Hair follicular keratinocyte (primary cell): Measurements from ENCODE around the gene GTPBP3. TPM values are rescaled to one million over a fixed set of nuclear protein-coding genes. Genes with fewer than 3 reads are reported as not detected.

ENCODE experiments used
- total RNA-seq: library from RNA; depleted of rRNA; stranded (reverse); fragments of >200 nt; gene quantifications from 2 replicates; pipeline ENCODE4 v1.2.3, GENCODE V29; 2015

Gene GTPBP3
- 22.2 and 32.7 TPM in 2 replicates for total RNA-seq

GRCh38 chr19:17336872-17337674 lies at the start of gene GTPBP3:
TSS of gene GTPBP3 (plus strand) at chr19:17337553. CDS start at chr19:17337612, 59 bp downstream.

DNA sequence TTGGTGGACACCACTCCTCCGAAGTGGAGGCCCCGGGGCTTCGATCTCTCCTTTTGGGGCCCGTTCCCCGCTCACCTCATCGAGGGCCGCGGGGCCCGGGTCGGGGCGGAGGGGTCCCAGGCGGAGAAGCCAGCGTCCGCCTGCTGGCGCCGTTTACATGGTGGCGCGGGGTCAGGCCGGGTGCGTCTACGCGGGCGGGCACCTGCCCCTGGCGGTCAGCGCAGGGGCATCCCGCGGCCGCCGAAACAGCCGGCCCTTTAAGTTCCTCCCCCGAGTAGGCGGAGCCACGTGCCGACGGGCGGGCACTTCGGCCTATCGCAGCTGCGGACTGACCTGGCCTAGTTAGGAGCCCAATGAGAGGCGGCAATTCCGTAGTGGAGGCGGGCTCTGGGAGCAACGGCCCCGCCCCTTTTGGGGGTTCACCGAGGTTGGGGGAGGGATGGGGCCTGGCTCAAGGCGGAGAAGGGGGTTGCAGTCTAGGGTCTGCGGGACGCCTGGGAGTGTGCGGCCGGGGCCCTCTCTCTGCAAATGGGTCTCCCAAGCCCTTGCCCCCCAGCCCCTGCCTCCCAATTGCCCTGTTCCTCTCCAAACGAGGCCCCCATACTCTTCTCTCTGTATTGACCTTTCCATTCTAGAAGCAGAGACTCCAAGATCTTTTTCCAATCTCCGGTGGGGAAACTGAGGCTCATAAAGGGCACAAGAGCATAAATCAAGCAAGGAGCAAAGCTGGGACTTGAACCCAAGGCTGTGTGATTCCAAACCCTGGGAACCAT lies 34.0 kb upstream of the GTPBP3 start, which contains the start of gene ABHD8:
Gene ABHD8 (minus strand): TSS at position 259 of the 773 bp plus-strand sequence. CDS start 1,809 bp downstream, outside the sequence.

DNA sequence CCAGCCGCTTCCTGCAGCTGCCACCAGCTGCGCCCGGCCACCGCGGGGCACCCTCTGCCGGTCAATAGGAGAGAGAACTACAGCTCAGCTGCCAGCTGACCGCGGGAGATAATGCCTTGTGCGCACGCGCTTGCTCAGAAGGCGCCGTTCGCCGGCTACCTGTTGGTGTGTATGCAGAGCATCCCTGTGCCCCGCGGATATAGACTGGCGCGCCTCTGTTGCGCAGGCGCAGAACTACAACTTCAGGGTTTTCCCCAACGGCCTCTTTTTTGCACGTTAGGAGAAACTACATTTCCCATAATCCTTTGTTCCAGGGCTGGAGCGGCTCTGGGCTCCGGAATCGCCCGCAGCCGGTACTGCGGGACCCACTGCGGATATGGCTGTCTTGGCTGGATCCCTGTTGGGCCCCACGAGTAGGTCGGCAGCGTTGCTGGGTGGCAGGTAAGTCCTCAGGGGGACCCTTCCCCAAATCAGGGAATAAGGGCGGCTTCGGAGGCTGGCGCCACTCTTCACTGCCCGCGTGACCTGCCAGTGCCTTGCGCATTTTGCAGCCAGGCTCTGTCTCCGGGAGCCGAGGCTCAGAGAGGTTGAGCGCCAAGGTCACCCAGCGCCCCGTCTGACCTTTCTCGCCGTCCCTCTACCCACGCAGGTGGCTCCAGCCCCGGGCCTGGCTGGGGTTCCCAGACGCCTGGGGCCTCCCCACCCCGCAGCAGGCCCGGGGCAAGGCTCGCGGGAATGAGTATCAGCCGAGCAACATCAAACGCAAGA lies 31.7 kb upstream of the GTPBP3 start, which contains the start of gene MRPL34:
Gene MRPL34 (plus strand): TSS at position 356 of the 768 bp plus-strand sequence. CDS start 21 bp downstream, at position 377.

DNA sequence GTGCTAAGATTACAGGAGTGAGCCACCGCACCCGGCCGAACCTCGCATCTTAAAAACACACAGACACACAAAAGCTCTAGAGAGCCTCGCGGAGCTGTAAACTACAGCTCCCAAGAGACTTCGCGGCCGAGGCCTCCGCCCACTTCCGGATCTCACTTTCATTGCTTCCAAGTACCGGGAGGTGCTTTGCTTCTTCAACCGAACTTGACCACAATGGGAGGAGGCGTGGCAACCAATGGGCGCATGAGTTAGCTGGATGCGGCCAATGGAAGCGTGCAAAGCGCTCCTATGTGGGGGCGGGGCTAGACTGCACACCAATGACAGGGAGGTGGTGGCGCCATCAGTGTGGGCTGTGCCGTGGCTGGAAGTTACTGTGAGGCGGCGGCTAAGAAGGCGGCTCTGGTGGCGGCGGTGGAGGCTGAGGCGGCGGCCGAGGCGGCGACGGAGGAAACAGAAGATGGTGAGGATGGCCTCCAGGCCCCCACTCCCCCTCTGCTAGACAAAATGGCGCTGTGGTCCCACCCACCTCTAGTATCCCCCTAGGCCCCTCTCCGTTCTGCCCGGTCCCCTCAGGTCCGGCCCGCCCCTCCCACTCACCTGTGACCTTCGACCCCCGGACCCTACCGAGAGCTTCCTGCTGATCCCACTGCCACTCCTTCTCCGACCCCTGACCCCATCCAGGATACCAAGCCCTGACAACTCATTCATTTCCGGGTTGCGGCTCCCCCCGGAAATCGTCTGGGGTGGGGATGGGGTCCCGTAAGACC lies 28.0 kb upstream of the GTPBP3 start, which contains the start of gene DDA1:
Gene DDA1 (plus strand): TSS at position 366 of the 767 bp plus-strand sequence. CDS start 92 bp downstream, at position 458.

DNA sequence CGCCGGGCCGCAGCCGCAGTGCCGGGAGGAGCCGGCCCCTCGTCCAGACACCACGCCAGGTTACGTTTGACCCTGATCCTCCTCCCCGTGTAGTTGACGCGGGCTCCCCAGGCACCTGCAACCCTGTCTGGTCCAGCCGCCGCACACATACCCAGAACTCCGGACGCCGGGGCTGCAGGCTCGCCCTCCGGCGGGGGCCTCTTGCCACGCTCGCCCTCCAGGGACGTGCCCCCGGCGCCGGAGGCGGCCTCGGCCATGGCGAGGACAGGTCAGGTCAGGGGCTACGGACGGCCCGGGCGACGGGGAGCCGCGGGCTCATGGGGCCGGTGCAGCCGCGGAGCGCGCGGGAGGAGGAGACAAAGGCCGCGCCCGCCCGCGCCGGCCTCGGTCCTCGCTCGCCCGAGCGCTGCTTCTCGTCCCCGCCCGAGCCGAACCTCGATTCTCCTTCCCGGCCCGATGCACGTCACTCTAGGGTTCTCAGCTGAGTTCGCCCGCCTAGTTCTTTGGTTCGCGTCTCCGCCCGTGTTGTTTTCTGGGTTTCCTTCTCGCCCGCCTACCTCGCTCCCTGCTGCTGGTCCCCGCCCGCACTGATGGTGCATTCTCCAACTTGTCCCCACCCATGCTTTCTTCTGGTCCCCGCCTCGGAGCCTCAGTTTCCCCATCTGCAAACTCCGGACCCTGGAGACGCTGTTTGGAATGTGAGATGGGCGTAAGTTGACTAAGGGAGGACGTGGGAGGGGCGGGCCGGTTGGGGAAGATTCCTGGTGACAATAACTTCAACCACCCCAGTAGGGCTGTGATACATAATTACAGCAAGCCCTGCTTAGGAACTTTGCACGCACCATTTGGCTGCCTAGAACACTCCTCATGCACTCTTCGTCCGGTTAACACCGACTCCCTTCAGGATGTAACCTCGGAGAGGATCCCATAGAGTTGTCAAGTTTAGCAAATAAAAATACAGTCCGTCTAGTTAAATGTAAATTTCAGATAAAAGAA lies 2.6 kb upstream of the GTPBP3 start, which contains the start of gene ANO8:
Gene ANO8 (minus strand): TSS at position 442 of the 996 bp plus-strand sequence. CDS start 185 bp downstream, at position 257.

DNA sequence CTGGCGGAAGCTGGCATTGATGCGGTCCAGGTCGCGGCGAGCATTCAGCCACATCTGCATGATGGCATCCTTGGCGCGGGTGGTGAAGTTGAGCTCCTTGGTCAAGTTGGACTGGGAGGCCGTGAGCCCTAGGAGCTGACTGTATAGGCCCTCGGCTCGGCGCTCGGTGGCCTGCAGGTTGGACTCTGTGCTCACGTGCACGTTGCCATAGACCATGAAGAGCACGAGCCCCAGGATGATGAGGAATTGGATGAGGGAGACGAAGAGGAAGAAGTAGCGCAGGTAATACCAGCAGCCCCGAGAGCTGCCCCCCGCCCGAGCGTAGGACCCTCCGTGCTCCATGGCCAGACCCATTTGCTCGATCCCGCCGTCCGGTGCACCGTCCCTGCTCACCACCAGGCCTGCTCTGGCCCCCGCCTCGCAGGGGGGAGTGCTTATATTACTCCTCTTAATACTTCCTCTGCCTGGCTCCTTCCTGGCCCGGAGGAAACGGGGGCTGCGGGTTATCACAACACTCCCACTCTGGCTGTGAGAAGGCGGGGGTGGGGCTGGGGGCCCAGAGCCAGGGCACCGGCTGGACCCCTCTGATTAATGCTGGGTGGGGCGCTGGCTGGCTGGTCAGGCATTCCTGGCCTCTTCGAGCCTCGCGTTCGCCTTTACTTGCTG lies 39.7 kb downstream of the GTPBP3 start, which contains the start of gene PLVAP:
Gene PLVAP (minus strand): TSS at position 408 of the 666 bp plus-strand sequence. CDS start 54 bp downstream, at position 354.

Other genes starting within 250 kb of the GTPBP3 start
- 16.8 and 19.1 TPM in 2 replicates for gene USE1, start 122.2 kb upstream of the GTPBP3 start, total RNA-seq
- 2.8 and 5.5 TPM in 2 replicates for gene OCEL1, start 111.3 kb upstream of the GTPBP3 start, total RNA-seq
- 77.4 and 94.2 TPM in 2 replicates for gene NR2F6, start 91.6 kb upstream of the GTPBP3 start, total RNA-seq
- gene USHBP1, start 72.8 kb upstream of the GTPBP3 start, total RNA-seq, result not detected in 2 replicates
- 62.6 and 101 TPM in 2 replicates for gene BABAM1, start 70.1 kb upstream of the GTPBP3 start, total RNA-seq
- gene ANKLE1, start 55.7 kb upstream of the GTPBP3 start, total RNA-seq, result 0.62 and 0.76 TPM in 2 replicates
- gene ABHD8, start 34.1 kb upstream of the GTPBP3 start, total RNA-seq, result 19.6 and 20.1 TPM in 2 replicates
- gene MRPL34, start 31.7 kb upstream of the GTPBP3 start, total RNA-seq, result 46.9 and 81.8 TPM in 2 replicates
- gene DDA1, start 28.0 kb upstream of the GTPBP3 start, total RNA-seq, result 17.1 and 31.0 TPM in 2 replicates
- 1.3 and 3.9 TPM in 2 replicates for gene ANO8, start 2.7 kb upstream of the GTPBP3 start, total RNA-seq
- gene PLVAP, start 39.8 kb downstream of the GTPBP3 start, total RNA-seq, result not detected in 2 replicates
- gene CCDC194, start 56.6 kb downstream of the GTPBP3 start, total RNA-seq, result not detected in 2 replicates
- gene BST2, start 68.1 kb downstream of the GTPBP3 start, total RNA-seq, result 0.08 and 0.47 TPM in 2 replicates
- gene MVB12A, start 82.5 kb downstream of the GTPBP3 start, total RNA-seq, result 62.6 and 85.3 TPM in 2 replicates
- gene TMEM221, start 111.1 kb downstream of the GTPBP3 start, total RNA-seq, result not detected in 2 replicates
- not detected in 2 replicates for gene NXNL1, start 123.4 kb downstream of the GTPBP3 start, total RNA-seq
- 8.1 and 21.4 TPM in 2 replicates for gene SLC27A1, start 133.0 kb downstream of the GTPBP3 start, total RNA-seq
- gene PGLS, start 174.1 kb downstream of the GTPBP3 start, total RNA-seq, result 90.5 and 110 TPM in 2 replicates
- 92.9 and 107 TPM in 2 replicates for gene COLGALT1, start 218.1 kb downstream of the GTPBP3 start, total RNA-seq